ENCODE data around the gene RHCG. TPM values are rescaled to one million over a fixed set of nuclear protein-coding genes. Genes with fewer than 3 reads are reported as not detected.

The RHCG gene
- total RNA-seq, 4 donors from 2014 or later: not detected

DNA sequence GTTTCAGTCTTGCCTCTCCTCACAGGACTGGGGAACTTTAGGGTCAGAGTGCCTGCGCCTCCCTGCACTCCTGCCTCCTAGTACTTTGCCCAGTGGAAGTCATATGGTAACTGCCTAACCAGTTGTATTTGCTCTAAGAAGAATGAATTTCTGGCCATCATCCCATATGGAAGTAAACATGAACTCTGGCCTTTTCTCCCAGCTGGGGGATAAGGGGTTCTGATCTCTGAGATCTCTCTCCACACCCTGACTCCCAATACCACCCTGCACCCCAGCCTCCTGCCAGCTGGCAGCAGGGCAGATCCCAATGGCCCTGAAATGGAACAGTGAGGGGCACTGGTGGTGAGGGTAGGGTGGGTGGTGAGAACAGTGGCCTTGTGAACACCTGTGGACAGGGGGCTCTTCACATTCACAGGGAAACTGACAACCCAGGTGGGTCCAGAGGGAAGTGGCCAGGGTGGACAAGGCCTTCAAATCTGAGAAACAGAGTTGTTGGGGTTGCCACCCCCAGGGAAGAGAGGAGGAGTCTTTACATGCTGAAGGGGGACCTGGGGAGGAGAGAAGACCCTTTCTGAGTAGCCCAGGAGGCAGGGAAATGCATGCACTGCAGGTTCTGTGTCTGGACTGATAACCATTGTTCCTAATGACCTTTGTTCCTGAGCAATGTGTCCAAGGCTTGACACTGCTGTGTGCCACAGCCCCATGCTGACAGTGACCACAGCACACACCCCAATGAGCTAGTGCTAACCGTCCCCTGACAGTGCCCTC is 36.9 kb downstream of the RHCG start:
- H3K9me3 ChIP-seq: no peaks in the 10 kb centered on the region
- H3K4me3 ChIP-seq: peak overlapping the region in 1 of 4 donors; percentile 2
- no peaks in the 10 kb centered on the region for H3K27me3 ChIP-seq
- H3K36me3 ChIP-seq: no peaks in the 10 kb centered on the region
- peak in 2 of 3 donors; percentile 62 to 63 for DNase-seq
- peak overlapping the region in 2 of 4 donors; percentile 61 to 78 for H3K27ac ChIP-seq
- TF ChIP-seq CTCF (IDR thresholded peaks at IDR 0.05) (no peak), POLR2A (IDR thresholded peaks at IDR 0.05) (no peak)
- H3K4me1 ChIP-seq: peaks cover 0 to 8% (median 0%) of the 10 kb centered on the region in 4 donors

DNA sequence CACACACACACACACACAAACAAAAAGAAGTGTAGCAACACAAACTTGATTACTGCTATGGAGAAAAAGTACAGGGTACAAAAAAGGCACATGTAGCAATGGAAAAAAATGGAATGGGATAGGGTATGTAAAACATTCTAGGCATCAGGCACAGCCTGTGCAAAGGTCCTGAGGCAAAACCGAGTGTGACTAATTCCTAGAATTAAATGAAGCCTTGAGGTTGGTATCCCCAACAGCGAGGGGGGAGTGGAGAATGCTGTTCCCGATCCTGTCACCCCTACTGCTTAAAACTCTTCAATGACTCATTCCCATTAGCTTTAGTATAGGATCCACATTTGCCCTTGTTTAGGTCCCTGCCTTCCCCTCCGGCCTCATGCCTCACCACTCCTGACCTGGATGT is 37.9 kb downstream of the RHCG start:
- H3K36me3 ChIP-seq: no peaks in the 10 kb centered on the region
- H3K4me1 ChIP-seq: peaks cover 0 to 8% (median 0%) of the 10 kb centered on the region in 4 donors
- no peaks in the 10 kb centered on the region for H3K9me3 ChIP-seq
- no peak for DNase-seq
- no peaks in the 10 kb centered on the region for H3K27me3 ChIP-seq
- TF ChIP-seq CTCF (IDR thresholded peaks at IDR 0.05) (no peak), POLR2A (IDR thresholded peaks at IDR 0.05) (no peak)
- no peak overlapping the region for H3K4me3 ChIP-seq
- peak overlapping the region in 1 of 4 donors; percentile 78 for H3K27ac ChIP-seq

GRCh38 chr15:89457086-89457485 is 39.3 kb downstream of the RHCG start:
- Histone ChIP-seq H3K4me1 (peaks cover 0 to 8% (median 0%) of the 10 kb centered on the region in 4 donors), H3K9me3 (no peaks in the 10 kb centered on the region), H3K27ac (no peak overlapping the region), H3K36me3 (no peaks in the 10 kb centered on the region), H3K4me3 (no peak overlapping the region), H3K27me3 (no peaks in the 10 kb centered on the region)
- DNase-seq: no peak
- TF ChIP-seq CTCF (IDR thresholded peaks at IDR 0.05) (no peak), POLR2A (IDR thresholded peaks at IDR 0.05) (no peak)

DNA sequence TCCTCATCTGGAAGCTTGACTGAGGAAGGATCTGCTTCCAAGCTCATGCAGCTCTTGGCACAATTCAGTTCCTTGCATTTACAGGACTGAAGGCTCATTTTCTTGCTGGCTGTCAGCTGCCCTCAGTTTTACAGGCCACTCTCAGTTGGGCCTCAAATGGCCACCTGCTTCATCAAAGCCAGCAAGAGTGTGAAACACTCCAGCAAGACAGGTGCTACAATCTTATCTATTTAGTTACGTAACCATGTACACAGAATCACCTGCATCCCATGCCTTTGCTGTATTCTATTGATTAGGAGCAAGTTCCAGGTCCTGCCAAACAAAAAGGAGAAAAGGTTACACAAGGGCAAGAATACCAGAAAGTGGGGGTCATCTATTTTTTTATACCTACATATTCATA is 40.8 kb downstream of the RHCG start:
- DNase-seq: no peak
- TF ChIP-seq CTCF (IDR thresholded peaks at IDR 0.05): no peak
- H3K4me1 ChIP-seq: peaks cover 0 to 8% (median 0%) of the 10 kb centered on the region in 4 donors
- H3K27ac ChIP-seq: no peak overlapping the region
- no peaks in the 10 kb centered on the region for H3K9me3 ChIP-seq
- no peaks in the 10 kb centered on the region for H3K27me3 ChIP-seq
- H3K4me3 ChIP-seq: no peak overlapping the region
- H3K36me3 ChIP-seq: no peaks in the 10 kb centered on the region

- TF ChIP-seq POLR2A (IDR thresholded peaks at IDR 0.05): no peak
- TF ChIP-seq CTCF (IDR thresholded peaks at IDR 0.05): no peak
- DNase-seq: no peak
- H3K36me3 ChIP-seq: no peaks in the 10 kb centered on the region
- H3K4me3 ChIP-seq: no peak overlapping the region
- no peaks in the 10 kb centered on the region for H3K9me3 ChIP-seq
- H3K27ac ChIP-seq: no peak overlapping the region
- no peaks in the 10 kb centered on the region for H3K4me1 ChIP-seq
- H3K27me3 ChIP-seq: no peaks in the 10 kb centered on the region
Observed at GRCh38 chr15:89452330-89452836, 44.0 kb downstream of the RHCG start.

Measured in Peyer's patch (tissue), 4 donors.